ENCODE results near the gene ACTR1B.

GRCh38 chr2:97653473-97653872 is 10.4 kb downstream of the ACTR1B start:
- TF ChIP-seq, protein P1, sequence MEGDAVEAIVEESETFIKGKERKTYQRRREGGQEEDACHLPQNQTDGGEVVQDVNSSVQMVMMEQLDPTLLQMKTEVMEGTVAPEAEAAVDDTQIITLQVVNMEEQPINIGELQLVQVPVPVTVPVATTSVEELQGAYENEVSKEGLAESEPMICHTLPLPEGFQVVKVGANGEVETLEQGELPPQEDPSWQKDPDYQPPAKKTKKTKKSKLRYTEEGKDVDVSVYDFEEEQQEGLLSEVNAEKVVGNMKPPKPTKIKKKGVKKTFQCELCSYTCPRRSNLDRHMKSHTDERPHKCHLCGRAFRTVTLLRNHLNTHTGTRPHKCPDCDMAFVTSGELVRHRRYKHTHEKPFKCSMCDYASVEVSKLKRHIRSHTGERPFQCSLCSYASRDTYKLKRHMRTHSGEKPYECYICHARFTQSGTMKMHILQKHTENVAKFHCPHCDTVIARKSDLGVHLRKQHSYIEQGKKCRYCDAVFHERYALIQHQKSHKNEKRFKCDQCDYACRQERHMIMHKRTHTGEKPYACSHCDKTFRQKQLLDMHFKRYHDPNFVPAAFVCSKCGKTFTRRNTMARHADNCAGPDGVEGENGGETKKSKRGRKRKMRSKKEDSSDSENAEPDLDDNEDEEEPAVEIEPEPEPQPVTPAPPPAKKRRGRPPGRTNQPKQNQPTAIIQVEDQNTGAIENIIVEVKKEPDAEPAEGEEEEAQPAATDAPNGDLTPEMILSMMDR (IDR thresholded peaks at IDR 0.05; ENCODE audit: low read depth, low read length) = no peak
- no peak for TF ChIP-seq EZH2phosphoT487 (IDR thresholded peaks at IDR 0.05; ENCODE audit: low read depth)
